AG10803 (cell line): ENCODE results near the gene SALL4.
"Not testable (repeated sequence)": the region's sequence is repeated elsewhere in the genome, so short reads cannot be mapped to it uniquely, and the experiment has no call there.

Source experiments
- DNase-seq: peaks from one replicate; pipeline ENCODE4 v3.0.0; 2010; ENCODE audit warnings: low read depth
- H3K4me3 ChIP-seq: 2 replicates; pipeline ENCODE4 v1.5.1; 2011; ENCODE audit warnings: mild to moderate bottlenecking, low read length, control low read depth
- TF ChIP-seq, protein P1 (sequence below): conservative IDR thresholded peaks from 2 replicates; pipeline ENCODE4 v1.5.1; 2011; ENCODE audit warnings: mild to moderate bottlenecking, low read length, control low read depth, inconsistent platforms

Gene SALL4

DNA sequence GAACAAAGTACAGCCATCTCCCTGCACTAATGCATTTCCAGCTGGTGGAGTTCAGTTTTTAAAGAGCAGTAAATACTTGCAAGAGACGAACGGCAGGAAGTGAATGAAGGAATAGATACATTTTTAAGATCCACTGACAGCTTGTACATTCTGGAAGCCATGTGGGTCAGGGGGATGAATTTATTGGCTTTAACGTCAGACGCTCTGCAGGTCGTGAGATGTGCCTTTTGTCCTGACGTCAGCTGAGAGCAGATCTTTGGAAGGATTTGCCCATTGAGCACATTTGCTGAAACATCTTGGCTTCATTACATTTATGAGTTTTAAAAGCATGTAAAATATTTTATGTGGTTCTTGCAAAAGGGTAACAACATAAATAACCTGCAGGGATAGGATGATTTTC, 29.5 kb upstream of the SALL4 start:
- H3K4me3 ChIP-seq: no peak overlapping the region
- peak; percentile 80 for DNase-seq
- TF ChIP-seq, protein P1, sequence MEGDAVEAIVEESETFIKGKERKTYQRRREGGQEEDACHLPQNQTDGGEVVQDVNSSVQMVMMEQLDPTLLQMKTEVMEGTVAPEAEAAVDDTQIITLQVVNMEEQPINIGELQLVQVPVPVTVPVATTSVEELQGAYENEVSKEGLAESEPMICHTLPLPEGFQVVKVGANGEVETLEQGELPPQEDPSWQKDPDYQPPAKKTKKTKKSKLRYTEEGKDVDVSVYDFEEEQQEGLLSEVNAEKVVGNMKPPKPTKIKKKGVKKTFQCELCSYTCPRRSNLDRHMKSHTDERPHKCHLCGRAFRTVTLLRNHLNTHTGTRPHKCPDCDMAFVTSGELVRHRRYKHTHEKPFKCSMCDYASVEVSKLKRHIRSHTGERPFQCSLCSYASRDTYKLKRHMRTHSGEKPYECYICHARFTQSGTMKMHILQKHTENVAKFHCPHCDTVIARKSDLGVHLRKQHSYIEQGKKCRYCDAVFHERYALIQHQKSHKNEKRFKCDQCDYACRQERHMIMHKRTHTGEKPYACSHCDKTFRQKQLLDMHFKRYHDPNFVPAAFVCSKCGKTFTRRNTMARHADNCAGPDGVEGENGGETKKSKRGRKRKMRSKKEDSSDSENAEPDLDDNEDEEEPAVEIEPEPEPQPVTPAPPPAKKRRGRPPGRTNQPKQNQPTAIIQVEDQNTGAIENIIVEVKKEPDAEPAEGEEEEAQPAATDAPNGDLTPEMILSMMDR: no peak

DNA sequence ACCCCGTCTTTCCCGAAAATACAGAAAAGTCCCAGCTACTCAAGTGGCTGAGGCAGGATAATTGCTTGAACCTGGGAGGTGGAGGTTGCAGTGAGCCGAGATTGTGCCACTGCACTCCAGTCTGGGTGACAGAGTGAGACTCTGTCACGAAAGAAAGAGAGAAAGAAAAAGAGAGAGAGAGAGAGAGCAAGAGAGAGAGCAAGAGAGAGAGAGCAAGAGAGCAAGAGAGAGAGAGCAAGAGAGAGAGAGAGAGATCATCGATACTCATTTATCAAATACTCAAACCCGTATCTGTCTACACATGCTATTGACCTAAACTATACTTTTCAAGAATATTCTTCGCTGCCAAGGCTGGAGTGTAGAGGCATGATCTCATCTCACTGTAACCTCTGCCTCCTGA, 28.2 kb upstream of the SALL4 start:
- no peak overlapping the region for H3K4me3 ChIP-seq
- no peak for DNase-seq
- TF ChIP-seq, protein P1: no peak

DNA sequence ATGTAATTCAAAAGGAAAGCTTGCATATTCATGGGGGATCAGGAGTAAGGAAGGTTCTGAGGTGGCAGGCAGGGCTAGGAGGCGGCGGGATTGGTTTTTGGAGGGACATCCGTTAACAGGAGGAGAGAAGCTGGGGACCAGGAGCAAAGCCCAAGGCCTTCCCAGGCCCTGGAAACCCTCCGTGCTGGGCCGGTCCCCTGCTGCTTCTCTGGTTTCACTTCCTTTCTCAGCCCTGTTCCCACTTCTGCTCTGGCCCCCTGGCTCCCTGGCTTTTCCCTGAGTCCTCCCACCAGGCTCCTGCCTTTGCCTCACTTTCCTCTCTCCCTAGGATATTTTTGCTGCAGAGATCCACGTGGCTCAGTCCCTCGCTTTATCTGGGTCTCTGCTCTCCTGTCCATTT, 26.4 kb upstream of the SALL4 start:
- no peak for DNase-seq
- no peak overlapping the region for H3K4me3 ChIP-seq
- TF ChIP-seq, protein P1: no peak

DNA sequence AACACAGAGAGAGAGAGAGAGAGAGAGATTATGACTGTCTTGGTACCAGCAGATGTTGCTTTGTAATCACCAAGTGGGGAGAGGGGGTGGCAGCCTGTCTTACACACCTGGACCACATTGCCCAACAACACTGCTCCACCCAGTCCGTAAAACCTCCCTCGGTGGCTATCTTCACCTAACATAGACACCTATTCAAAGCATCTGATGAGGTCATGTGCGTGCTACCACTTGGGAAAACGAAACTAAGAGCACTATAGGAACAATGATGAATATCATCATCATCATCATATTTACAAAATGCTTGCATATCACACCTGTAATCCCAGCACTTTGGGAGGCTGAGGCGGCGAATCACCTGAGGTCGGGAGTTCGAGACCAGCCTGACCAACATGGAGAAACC, 24.1 kb upstream of the SALL4 start:
- no peak overlapping the region for H3K4me3 ChIP-seq
- DNase-seq: no peak
- TF ChIP-seq, protein P1: no peak

DNA sequence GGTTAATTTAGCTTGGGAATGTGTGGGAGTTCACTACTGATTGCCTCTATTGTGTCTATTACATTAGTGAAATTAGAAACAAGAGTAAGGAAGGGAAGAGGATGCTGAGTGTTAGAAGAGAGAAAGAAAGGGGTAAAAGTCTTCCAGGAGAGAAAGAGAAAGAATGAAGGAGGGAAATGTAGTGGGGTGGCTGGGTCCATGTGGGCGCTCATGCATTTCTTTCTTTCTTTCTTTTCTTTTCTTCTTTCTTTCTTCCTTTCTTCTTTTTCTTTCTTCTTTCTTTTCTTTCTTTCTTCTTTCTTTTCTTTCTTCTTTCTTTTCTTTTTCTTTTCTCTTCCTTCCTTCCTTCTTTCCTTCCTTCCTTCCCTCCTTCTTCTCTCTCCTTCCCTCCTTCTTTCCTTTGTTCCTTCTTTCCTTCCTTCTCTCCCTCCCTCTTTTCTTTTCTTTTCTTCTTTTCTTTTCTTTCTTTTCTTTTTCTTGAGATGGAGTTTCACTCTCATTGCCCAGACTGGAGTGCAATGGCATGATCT, 16.2 kb upstream of the SALL4 start:
- no peak overlapping the region for H3K4me3 ChIP-seq
- TF ChIP-seq, protein P1: no peak
- DNase-seq: no peak

DNA sequence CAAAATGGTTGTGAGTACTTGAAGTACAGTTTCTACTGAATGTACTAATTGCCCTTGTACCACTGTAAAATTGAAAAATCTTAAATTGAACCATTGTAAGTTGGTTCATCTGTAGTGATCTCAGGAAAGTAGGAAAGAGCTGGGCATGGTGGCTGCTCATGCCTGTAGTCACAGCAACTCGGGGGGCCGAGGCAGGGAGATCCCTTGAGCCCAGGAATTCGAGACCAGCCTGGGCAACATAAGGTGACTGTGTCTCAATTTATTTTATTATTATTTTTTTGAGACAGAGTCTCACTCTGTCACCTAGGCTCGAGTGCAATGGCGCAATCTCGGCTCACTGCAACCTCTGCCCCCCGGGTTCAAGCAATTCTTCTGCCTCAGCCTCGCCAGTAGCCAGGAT, 14.5 kb upstream of the SALL4 start:
- not testable (repeated sequence) for H3K4me3 ChIP-seq, DNase-seq

DNA sequence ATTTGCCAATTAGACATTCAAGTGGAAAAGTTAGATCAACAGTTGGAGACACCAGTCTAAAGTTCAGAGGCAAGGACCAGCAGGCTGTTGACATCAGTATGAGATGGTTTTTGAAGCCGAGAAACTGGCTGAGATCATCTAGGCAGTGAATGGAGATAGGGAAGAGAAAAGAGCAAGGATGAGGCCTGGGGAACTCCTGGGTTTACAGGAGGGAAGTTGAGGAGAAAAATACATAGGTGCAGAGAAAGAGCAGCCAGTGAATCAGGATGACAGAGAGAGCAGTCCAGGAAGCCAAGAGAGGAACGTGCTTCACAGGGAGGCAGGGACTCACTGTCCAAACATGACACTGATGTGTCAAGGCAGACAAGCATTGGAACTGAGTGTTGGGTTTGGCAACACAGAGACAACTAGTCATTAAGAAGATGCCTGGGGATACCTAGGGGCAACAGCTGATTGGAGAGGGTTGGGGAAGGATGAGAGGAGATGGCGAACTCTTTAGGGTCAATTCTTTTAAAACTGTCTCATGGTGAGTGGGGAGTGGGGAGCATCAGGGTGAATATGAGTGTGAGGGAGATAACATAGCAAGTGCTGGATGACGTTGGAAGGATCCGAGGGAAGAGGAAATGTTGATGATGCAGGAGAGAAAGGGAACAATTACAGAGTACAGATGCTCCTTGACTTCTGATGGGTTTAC, 13.2 kb upstream of the SALL4 start:
- no peak for DNase-seq
- no peak overlapping the region for H3K4me3 ChIP-seq
- TF ChIP-seq, protein P1: no peak

DNA sequence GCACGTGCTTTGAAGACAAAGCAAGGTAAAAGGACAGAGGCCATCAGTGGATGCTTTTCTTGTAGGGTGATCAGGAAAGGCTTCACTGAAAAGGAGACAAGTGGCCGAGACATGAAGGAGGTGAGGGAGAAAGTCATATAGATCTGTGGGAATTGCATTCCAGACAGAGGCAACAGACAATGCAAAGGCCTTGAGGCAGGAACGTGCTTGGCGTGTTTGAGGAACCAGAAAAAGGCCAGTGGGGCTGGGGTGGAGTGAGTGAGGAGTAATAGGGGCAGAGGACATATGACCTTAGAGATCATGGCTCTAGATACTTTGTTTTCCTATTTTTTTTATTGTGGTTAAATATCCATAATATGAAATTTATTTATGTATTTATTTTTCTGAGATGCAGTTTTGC, 10.5 kb upstream of the SALL4 start:
- TF ChIP-seq, protein P1: no peak
- DNase-seq: no peak
- no peak overlapping the region for H3K4me3 ChIP-seq
